Measurements from ENCODE around the gene PGGHG.
"Not testable (repeated sequence)": the region's sequence is repeated elsewhere in the genome, so short reads cannot be mapped to it uniquely, and the experiment has no call there.

DNA sequence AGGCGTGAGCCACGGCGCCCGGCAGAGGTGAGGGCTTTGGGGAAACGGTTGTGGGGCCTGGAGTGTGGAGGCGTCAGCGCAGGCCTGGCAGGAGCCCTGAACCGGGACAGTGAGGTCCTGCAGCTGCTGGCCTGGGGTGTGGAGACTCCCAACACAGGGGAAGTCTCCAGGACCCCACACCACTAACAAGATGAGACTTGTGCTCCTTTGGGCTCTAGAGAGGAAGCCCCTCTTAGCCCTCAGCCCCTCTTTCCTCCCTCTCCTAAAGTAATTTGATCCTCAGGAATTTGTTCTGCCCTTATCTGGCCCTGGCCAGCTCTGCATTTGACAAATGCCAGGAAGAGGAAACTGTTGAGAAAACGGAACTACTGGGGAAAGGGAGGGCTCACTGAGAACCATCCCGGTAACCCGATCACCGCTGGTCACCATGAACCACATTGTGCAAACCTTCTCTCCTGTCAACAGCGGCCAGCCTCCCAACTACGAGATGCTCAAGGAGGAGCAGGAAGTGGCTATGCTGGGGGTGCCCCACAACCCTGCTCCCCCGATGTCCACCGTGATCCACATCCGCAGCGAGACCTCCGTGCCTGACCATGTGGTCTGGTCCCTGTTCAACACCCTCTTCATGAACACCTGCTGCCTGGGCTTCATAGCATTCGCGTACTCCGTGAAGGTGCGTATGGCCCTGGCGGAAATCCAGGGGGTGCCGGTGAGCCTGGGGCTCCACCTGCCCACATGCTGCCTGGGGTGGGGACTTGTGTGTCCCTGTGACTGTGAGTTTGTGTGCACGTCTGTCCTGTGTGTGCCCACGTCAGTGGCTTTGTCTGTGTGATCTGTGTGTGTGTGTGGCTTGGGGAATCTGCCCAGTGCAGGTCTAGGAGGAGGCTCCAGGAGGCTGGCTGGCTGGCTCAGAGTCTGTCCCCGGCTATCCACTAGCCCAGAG, 19.1 kb downstream of the PGGHG start, which contains the start of gene IFITM2:
- TF ChIP-seq, protein P1, sequence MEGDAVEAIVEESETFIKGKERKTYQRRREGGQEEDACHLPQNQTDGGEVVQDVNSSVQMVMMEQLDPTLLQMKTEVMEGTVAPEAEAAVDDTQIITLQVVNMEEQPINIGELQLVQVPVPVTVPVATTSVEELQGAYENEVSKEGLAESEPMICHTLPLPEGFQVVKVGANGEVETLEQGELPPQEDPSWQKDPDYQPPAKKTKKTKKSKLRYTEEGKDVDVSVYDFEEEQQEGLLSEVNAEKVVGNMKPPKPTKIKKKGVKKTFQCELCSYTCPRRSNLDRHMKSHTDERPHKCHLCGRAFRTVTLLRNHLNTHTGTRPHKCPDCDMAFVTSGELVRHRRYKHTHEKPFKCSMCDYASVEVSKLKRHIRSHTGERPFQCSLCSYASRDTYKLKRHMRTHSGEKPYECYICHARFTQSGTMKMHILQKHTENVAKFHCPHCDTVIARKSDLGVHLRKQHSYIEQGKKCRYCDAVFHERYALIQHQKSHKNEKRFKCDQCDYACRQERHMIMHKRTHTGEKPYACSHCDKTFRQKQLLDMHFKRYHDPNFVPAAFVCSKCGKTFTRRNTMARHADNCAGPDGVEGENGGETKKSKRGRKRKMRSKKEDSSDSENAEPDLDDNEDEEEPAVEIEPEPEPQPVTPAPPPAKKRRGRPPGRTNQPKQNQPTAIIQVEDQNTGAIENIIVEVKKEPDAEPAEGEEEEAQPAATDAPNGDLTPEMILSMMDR (conservative IDR thresholded peaks at IDR 0.05; ENCODE audit: low read length): peak; percentile 41
- TF ChIP-seq EZH2phosphoT487 (IDR thresholded peaks at IDR 0.05; ENCODE audit: borderline replicate concordance): not testable (repeated sequence)
